Embryonic facial prominence (tissue), 1 donor: ENCODE measurements around the gene PSG1.
"Not testable (repeated sequence)": the region's sequence is repeated elsewhere in the genome, so short reads cannot be mapped to it uniquely, and the experiment has no call there.

Experiments
- DNase-seq: peaks from one replicate; pipeline ENCODE4 v3.0.0-alpha.2; 2016; ENCODE audit errors: extremely low spot score

Gene PSG1

DNA sequence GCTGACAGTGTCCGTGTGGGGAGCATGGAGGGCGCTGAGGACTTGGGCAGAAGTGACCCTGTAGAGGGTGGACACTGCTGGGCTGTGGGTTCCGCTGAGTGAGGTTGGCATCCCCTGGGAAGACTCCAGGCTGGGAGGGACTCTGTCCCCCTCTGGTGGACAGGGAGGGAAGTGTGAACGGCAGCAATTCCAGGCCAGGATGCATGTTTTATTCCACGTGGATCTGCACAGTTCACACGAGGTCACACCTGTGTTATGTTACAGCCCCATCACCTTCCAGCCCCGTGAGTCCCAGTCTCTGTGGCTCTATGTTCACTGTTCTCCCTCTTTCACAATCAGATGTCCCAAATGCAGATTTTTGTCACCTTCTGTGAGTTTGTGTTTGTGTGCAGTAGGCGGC lies 1.8 kb upstream of the PSG1 start:
- DNase-seq, result not testable (repeated sequence)

DNA sequence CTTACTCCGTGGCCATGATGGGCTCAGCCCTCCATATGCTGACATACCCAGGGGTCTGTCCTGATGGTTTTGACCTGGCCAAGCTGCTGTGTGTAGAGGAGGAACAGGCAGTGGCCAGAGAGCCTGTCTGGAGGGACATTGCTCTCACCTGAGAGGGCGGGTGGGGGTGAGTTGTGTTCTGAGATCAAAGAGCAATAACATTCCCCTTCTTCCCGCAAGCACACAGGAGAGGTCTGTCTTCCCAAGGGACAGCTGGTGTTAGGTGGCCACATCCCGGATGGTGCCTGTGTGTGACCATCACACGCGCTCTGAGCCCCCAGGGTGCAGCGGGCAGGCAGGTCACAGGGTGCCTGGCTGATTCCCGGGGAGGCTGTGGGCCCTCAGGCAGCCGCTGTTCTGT lies 1.1 kb upstream of the PSG1 start:
- not testable (repeated sequence) for DNase-seq

DNA sequence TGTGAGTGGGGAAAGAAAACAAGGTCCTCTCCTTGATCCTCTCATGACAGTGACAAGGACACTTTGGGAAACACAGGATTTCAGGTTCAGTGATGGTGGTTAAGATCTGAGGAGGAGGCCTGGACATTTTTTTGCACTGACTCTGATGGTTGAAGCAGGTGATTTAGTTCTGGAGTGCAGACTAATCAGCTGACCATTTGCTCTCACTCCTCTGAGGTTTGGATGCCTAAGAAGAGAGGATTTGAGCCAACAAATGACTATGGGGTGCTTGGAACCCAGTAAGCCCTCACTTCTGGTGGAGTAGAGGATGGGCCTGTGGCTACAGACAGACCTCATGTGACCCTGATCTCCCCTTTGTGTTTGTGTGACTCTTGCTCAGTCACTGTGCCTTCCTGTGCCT lies 2.9 kb downstream of the PSG1 start:
- DNase-seq, result not testable (repeated sequence)

DNA sequence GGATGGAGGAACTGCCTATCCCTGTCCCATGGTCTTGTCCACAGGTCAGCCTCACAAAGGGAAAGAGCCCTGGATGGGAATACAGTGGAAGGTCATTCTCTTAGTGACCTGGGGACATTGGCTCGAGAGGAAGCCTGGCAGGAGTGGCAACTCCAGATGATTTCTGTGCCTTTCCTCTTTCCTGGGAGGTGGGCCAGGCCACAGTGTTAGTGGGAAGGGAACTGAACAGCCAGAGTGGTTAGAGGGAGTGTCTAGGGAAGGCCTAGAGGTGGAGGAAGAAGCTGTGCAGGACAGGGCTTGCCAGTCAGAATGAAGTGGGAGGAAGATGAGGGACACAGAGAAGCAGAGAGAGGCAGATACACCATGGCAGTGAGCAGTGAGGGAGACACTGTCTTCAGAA lies 3.6 kb downstream of the PSG1 start:
- DNase-seq, result not testable (repeated sequence)

DNA sequence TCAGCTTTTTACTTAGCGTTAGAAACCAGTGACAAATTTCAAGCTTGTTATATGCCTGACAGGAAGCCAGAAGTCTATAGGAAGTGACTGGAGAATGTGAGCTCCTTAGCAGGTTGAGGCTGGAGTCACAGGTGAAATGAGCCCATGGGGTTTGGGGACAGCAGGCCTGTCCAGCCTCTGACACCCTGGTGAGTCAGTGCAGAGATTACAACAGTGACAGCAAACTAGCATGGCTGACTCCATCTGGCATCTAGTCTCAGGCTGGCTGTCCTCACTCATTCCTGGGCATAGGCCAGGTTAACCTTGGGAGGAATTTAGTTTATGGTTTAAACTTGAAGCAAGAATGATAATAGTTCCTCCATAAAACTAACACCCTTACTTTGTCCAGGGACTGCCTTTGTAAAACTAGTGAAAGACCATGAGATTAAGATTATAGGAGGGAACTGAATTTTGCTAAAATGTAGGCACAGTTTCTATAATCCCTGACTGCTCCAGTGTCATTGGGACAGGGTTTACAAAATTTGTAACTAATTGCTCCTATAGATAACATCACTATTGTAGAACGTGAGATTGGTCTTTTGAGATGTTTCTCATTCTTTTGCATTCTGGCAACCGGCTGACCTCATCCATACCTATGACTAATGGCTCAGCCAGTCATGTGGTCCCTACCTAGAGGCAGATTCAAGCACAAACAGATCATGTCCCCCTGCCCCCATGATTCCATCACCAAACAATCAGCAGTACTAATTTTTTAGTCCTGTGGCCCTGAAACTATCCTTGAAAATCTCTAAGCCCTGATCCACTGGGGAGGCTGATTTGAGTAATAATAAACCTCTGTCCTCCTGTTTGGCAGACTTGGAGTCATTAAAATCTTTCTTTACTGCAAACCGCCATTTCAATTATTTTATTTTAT lies 4.4 kb downstream of the PSG1 start:
- not testable (repeated sequence) for DNase-seq

DNA sequence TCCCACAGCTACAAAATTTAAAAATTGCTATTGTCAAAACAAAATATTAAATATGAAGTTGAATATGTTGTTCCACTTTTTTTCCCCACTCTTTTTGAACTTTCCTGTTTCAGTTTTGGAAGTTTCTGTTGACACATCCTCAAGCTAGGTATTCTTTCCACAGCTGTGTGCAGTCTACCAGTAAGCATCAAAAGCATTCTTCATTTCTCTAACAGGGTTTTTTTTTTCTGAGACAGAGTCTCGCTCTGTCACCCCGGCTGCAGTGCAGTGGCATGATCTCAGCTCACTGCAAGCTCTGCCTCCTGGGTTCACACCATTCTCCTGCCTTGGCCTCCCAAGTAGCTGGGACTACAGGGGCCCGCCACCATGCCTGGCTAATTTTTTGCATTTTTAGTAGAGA lies 5.4 kb downstream of the PSG1 start:
- DNase-seq, result not testable (repeated sequence)

DNA sequence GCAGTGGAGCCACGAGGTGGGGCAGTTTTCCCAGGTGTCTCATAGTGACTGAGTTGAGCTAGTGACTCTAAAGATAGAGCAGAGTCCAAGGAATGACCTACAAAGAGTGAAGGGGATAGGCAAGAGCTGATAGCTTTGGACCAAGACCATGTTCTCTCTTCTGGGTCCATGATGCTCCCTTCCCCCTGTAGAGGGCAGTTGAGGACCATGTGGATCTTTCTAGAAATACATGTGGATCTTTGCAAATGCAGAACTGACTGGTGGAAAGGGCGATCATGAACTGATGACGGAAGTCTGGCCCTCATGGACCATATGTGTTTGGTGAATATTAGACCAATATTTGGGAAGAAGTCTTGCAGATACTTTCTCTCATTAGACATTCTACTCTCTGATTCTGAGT lies 6.9 kb downstream of the PSG1 start:
- no peak for DNase-seq

DNA sequence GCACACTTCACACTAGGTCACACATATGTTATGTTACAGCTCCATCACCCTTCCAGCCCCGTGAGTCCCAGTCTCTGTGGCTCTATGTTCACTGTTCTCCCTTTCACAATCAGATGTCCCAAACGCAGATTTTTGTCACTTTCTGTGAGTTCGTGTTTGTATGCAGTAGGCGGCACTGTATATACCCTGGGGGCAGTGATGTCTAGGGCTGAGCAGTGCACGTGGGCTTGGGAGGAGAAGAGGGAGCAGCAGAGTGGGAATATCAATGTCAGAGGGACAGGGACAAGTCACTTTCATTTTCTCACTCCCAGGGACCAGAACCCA lies 22.0 kb downstream of the PSG1 start:
- no peak for DNase-seq

DNA sequence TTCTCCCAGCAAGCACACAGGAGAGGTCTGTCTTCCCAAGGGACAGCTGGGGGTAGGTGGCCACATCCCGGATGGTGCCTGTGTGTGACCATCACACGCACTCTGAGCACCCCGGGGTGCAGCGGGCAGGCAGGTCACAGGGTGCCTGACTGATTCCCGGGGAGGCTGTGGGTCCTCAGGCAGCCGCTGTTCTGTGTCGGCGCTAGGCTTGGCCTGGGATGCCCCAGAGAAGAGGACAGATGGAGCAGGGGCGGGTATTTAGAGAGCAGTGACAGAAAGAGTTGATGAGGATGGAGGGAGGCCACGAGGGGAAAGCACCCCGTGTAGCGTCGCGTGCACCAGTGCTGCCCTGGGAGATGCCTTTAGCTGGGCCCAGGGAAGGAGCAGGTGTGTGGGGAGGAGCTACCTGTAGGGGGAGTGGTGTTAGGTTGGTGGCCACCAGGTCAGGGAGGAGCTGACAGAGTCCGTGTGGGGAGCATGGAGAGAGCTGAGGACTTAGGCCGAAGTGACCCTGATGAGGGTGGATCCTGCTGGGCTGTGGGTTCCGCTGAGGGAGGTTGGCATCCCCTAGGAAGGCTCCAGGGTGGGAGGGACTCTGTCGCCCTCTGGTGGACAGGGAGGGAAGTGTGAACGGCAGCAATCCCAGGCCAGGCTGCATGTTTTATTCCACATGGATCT lies 22.5 kb downstream of the PSG1 start:
- DNase-seq, result not testable (repeated sequence)

DNA sequence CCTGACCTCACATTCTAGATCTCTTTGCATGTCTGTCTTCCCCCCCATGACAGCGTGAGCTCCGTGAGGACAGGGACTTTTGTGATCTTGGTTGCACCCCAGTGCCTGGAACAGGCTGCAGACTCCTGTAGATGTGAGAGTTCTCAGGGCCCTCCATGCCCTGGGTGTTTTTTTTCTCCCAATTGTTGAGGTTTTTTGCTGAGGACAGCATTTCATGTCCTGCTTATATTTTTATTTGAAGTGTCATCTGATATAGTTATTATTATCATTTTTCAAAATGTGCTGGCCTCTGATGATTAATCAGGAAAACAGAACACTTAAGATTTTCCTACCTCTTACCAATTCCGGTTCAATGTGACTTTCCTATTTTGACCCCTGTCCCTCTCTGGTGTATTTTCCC lies 24.8 kb downstream of the PSG1 start:
- DNase-seq, result not testable (repeated sequence)

DNA sequence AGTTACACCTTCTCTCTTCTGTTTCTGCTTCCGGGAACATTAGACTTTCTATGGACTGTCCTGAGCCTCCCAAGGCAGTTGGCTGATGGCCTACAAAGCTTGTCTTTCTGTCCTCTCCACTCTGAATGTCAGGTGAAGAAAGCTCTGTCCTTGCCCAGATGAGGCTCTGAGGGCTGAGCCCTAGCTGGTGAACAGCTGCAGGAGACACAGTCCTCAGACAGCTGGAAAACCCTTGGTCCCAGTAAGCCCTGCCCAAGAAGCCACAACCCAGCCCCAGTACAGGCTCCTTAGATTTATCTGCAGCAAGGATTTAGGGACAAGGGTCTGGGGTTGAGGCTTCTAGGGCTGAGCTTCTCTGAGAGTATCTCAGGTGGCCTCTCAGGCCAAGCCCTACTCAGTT lies 26.3 kb downstream of the PSG1 start:
- DNase-seq, result not testable (repeated sequence)

DNA sequence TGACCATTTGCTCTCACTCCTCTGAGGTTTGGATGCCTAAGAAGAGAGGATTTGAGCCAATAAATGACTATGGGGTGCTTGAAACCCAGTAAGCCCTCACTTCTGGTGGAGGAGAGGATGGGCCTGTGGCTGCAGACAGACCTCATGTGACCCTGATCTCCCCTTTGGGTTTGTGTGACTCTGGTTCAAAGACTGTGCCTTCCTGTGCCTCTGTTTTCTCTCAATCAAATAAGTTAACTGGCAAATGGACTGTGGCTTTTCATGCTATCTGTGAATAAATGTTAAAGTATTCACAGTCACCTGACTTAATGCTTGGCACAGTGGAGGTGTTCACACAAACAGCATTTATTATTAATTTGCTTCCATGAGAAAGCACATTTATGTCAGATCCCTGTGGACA lies 26.7 kb downstream of the PSG1 start:
- not testable (repeated sequence) for DNase-seq

DNA sequence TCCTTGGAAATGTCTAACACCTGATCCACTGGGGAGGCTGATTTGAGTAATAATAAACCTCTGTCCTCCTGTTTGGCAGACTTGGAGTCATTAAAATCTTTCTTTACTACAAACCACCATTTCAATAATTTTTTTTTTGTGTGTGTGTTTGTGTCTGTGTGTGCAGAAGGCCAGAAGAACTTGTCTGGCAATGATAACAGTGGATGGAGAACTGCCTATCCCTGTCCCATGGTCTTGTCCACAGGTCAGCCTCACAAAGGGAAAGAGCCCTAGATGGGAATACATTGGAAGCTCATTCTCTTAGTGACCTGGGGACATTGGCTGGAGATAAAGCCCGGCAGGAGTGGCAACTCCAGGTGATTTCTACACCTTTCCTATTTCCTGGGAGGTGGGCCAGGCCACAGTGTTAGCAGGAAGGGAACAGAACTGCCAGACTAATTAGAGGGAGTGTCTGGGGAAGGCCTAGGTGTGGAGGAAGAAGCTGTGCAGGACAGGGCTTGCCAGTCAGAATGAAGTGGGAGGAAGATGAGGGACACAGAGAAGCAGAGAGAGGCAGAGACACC lies 27.7 kb downstream of the PSG1 start:
- not testable (repeated sequence) for DNase-seq

DNA sequence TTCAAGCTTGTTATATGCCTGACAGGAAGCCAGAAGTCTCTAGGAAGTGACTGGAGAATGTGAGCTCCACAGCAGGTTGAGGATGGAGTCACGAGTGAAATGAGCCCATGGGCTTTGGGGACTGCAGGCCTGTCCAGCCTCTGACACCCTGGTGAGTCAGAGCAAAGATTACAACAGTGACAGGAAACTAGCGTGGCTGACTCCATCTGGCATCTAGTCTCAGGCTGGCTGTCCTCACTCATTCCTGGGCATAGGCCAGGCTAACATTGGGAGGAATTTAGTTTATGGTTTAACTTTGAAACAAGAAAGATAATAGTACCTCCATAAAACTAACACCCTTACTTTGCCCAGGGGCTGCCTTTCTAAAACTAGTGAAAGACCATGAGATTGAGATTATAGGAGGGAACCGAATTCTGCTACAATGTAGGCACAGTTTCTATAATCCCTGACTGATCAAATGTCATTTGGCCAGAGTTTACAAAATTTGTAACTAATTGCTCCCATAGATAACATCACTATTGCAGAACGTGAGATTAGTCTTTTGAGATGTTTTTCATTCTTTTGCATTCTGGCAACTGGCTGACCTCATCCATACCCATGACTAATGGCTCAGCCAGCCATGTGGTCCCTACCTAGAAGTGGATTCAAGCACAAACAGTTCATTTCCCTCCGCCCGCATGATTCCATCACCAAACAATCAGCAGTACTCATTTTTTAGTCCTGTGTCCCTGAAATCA lies 28.4 kb downstream of the PSG1 start:
- DNase-seq, result no peak

DNA sequence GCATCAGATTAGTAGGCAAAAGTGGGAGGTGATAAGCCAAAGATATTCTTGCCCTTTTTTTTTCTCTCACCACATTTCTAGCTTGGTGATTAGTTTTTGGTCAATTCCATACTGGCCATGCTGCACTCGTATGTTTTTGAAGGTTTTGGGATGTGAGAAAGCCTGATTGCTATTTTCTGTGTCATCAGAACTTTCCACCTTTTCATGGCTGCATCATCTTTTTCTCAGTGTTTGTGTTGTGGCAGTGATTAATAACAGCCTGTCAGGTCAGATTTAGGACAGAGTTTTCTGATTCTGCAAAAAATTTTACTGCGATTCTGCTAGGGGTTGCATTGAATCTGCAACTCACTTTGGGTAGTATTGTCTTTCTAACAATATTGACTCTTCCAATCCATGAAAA lies 32.9 kb downstream of the PSG1 start:
- no peak for DNase-seq

DNA sequence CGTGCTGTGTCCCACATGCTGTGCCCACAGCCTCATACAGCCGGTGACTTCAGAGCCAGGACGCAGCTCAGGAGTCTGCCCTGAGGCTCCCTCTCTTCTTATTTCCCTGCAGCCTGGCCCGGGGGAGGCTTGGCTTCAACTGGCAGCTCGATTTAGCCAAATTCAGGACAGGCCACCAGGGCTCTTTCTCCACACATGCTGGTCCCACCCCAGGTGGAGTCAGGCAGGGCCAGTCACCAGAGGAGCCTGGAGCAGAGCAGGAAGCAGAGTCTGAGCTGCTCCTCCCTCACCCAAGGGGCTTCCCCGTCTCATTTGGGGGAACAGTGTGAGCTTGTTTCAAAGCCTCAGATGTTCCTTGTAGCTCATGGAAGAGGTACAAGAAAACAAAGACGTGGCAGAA lies 35.9 kb downstream of the PSG1 start:
- DNase-seq, result not testable (repeated sequence)

DNA sequence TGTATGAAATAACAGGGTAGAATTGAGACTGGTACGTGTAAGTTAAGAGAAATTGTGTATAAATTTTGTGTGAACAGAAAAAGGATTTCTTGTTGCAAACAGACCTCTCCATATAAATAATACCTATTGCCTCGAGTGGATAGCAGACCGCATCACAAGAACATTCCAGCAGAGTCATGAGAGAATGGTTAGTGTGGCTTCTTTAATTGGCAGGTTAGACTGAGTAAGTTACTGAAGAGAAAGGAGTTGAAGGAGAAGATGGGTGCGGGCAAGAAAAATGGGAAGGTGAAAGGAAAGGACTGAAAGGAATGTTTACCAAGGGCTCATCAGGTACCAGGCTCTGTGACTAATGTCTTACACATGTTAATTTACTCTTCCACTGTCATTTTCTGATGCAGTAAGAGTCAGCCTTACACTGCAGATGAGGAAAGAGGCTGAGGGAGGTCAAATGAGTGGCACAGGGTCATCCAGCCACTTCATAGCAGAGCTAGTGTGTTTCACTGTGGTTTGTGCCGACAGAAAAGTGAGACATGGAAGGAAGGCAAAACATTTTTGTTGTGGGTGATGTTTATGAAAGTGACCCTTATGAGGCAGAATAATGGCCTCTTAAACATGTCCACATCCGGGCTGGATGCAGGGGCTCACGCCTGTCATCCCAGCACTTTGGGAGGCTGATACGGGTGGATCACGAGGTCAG lies 46.6 kb downstream of the PSG1 start:
- not testable (repeated sequence) for DNase-seq

DNA sequence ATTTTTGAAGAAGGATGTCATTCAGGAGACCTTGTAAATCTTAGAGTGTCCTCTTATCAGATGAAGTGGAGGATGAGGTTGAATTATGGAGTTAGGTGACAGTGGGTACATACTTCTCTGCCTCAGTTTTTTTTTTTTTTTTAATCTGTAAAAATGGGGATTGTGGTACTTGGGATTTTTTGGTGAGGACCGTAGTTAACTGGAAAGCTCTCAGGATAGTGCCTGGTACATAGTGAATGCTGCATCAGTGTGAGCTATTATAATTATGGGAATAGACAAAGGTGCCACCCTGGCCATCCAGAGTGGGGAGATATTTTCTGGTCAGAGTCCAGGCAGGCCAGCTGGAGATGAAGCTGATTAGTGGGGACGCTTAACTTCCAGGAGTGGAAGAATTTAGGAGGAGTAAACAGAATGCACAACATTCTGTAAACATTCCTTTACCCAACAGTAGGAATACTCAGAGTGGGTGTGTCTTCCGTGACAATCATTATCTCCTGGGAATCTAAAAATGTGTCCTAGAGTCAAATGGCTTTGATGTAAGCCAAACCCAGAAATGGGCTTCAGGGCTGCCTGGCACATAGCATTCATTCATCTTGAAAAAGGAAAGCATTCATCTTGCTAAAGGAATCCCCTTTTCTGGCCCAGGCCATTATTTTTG lies 47.4 kb downstream of the PSG1 start:
- DNase-seq, result not testable (repeated sequence)

DNA sequence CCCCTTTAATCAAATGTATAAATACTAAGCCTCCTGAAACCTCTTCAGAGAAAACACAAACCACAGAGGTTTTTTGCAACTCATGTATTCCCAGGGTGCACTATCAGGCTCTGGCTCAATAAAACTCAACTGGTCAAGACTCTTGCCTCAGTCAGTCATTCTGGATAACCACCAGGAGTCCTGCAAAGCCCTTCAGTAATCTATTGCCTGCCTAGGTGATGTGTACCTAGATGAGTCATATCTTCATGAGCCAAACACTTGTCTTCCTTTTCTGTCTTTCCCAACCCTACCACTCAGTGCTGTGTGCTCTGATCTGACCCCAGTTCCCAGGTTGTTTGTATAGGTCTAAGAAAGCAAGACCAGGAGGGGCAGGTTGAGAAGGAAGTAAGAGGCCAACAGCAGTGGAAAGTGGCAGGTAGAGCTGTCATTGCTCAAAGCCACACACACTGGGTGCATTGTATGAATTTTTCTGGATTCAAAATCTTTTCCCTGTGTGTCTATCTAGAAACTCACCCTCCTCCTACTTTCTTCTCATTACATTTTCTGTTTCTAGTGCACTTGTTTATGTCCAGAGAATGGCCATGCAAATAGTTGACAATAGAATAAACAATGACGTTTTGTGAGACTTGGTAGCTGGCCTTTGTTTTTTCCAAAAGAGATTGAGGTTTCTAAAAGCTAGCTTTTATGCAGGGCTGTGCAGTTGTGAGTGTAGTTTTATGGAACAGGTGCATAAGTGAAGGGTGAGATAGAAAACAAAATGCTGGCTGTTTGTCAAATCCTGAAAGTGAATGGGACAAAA lies 48.1 kb downstream of the PSG1 start:
- DNase-seq, result no peak

DNA sequence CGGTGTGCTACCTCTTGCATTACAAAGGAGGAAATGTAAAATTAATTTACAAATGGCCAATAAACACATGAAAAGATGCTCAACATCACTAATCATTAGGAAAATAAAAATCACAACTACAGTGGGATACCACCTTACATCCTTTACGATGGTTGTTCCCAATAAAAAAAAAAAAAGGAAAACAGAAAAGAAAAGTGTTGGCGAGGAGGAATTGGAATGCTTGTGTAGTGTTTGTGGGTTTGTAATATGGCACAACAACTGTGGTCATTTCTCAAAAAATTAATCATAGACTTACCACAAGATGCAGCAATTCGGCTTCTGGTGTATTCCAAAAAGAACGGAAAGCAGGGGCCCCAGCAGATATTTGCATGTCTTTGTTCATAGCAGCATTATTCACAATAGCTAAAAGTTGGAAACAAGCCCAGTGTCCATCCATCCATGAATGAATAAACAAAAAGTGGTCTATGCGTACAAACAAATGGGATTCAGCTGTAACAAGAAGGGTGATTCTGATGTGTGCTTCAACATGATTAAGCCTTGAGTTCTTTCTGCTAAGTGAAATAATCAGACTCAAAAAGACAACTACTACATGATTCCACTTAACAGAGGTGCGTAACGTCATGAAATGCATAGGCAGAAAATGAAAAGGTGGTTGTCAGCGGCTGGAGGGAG lies 58.1 kb downstream of the PSG1 start:
- DNase-seq, result not testable (repeated sequence)
